ENCODE data around the gene NPL.

NPL gene

GRCh38 chr1:182862827-182863226 is 73.3 kb downstream of the NPL start:
- no peak for TF ChIP-seq CTCF (IDR thresholded peaks at IDR 0.05; ENCODE audit: insufficient read depth, missing control alignments)
- no peak for FAIRE-seq
- DNase-seq (ENCODE audit: insufficient read length, low spot score) = no peak

- DNase-seq (ENCODE audit: insufficient read length, low spot score) = no peak
- no peak for FAIRE-seq
Observed at GRCh38 chr1:182863940-182864339, 74.4 kb downstream of the NPL start.

GRCh38 chr1:182867861-182868260 is 78.3 kb downstream of the NPL start:
- DNase-seq (ENCODE audit: insufficient read length, low spot score) (no peak), FAIRE-seq (peak; percentile 76)
- no peak for TF ChIP-seq CTCF (IDR thresholded peaks at IDR 0.05; ENCODE audit: insufficient read depth, missing control alignments)

More at GRCh38 chr1:182863940-182864339, 74.4 kb downstream of the NPL start:
- TF ChIP-seq CTCF (IDR thresholded peaks at IDR 0.05; ENCODE audit: insufficient read depth, missing control alignments) = no peak

- no peak for TF ChIP-seq CTCF (IDR thresholded peaks at IDR 0.05; ENCODE audit: insufficient read depth, missing control alignments)
- DNase-seq (ENCODE audit: insufficient read length, low spot score) (no peak), FAIRE-seq (no peak)
Observed at GRCh38 chr1:182869241-182869666, 79.7 kb downstream of the NPL start.

GRCh38 chr1:182872881-182873280 is 83.3 kb downstream of the NPL start:
- no peak for TF ChIP-seq CTCF (IDR thresholded peaks at IDR 0.05; ENCODE audit: insufficient read depth, missing control alignments)
- FAIRE-seq (no peak), DNase-seq (ENCODE audit: insufficient read length, low spot score) (no peak)

GRCh38 chr1:182875889-182876288 is 86.3 kb downstream of the NPL start:
- FAIRE-seq (peak; percentile 80), DNase-seq (ENCODE audit: insufficient read length, low spot score) (no peak)
- no peak for TF ChIP-seq CTCF (IDR thresholded peaks at IDR 0.05; ENCODE audit: insufficient read depth, missing control alignments)

- FAIRE-seq (peak; percentile 21), DNase-seq (ENCODE audit: insufficient read length, low spot score) (no peak)
- TF ChIP-seq CTCF (IDR thresholded peaks at IDR 0.05; ENCODE audit: insufficient read depth, missing control alignments) = no peak
Observed at GRCh38 chr1:182877331-182877730, 87.8 kb downstream of the NPL start.

All from D721Med (cell line).